Endodermal cell (in vitro differentiated cells): ENCODE measurements around the gene TRMT44. TPM values are rescaled to one million over a fixed set of nuclear protein-coding genes. Genes with fewer than 3 reads are reported as not detected.

Source experiments
- DNase-seq: peaks from one replicate; pipeline ENCODE4 v3.0.0-alpha.2; 2017
- H3K27ac ChIP-seq: 2 replicates; pipeline ENCODE4 v1.5.1; 2013; ENCODE audit warnings: mild to moderate bottlenecking, low read depth, low read length, moderate library complexity
- H3K27me3 ChIP-seq: 2 replicates; pipeline ENCODE4 v1.6.1; 2013; ENCODE audit warnings: mild to moderate bottlenecking, low read length, moderate library complexity; ENCODE audit not compliant: insufficient read depth, control insufficient read depth, poor library complexity, severe bottlenecking
- H3K36me3 ChIP-seq: 2 replicates; pipeline ENCODE4 v1.7.0; 2013; ENCODE audit warnings: mild to moderate bottlenecking, low read length, moderate library complexity; ENCODE audit not compliant: control insufficient read depth, insufficient read depth
- H3K4me1 ChIP-seq: one replicate; pipeline ENCODE4 v1.7.0; 2013; ENCODE audit warnings: low read length; ENCODE audit not compliant: control insufficient read depth, insufficient read depth
- H3K4me3 ChIP-seq: 2 replicates; pipeline ENCODE4 v1.5.1; 2013; ENCODE audit warnings: mild to moderate bottlenecking, low read length, moderate library complexity
- H3K9ac ChIP-seq: 2 replicates; pipeline ENCODE4 v1.6.1; 2013; ENCODE audit warnings: mild to moderate bottlenecking, low read length, moderate library complexity; ENCODE audit not compliant: poor library complexity, severe bottlenecking; ENCODE audit errors: extremely low read depth
- H3K9me3 ChIP-seq: 2 replicates; pipeline ENCODE4 v1.6.1; 2013; ENCODE audit warnings: mild to moderate bottlenecking, low read length, moderate library complexity; ENCODE audit not compliant: control insufficient read depth
- H3K27ac Mint-ChIP-seq: 2 replicates; pipeline ENCODE4 v1.8.0; 2020; ENCODE audit warnings: mixed read lengths
- H3K27me3 Mint-ChIP-seq: 2 replicates; pipeline ENCODE4 v1.8.0; 2021; ENCODE audit warnings: mild to moderate bottlenecking, mixed read lengths; ENCODE audit not compliant: insufficient read depth
- H3K36me3 Mint-ChIP-seq: 2 replicates; pipeline ENCODE4 v1.8.0; 2020; ENCODE audit warnings: low read depth, mixed read lengths
- H3K4me1 Mint-ChIP-seq: 2 replicates; pipeline ENCODE4 v1.8.0; 2020; ENCODE audit warnings: mixed read lengths
- H3K4me3 Mint-ChIP-seq: 2 replicates; pipeline ENCODE4 v1.8.0; 2020; ENCODE audit warnings: mild to moderate bottlenecking, moderate library complexity, mixed read lengths
- H3K9me3 Mint-ChIP-seq: 2 replicates; pipeline ENCODE4 v1.8.0; 2020; ENCODE audit warnings: mild to moderate bottlenecking, mixed read lengths
- WGBS, 2 experiments: methylation state at CpG; one replicate each; pipeline versions ENCODE4 v1.1.5 to v1.1.7; 2013; ENCODE audit warnings: missing lambda C conversion rate in 2 of 2, mixed read lengths in 1 of 2; ENCODE audit not compliant: insufficient coverage in 1 of 2, insufficient read length in 1 of 2; 5-methylcytosine and 5-hydroxymethylcytosine counted together
- total RNA-seq, 2 donors: library from RNA; stranded (reverse); fragmentation: NEBNext Ultra II Directional in 1 of 2; extraction: Animal tissue kit (Norgen Biotek cat#: 25700) in 1 of 2; gene quantifications; 2 replicates in 1 of 2; 3 replicates in 1 of 2; pipeline ENCODE4 v1.2.1, GENCODE V29; 2021
- TF ChIP-seq, protein P1 (sequence below): fragments of 200-600 bp; sonication (generic); conservative IDR thresholded peaks from 2 replicates; pipeline ENCODE4 v1.5.0; 2021; ENCODE audit warnings: antibody characterized with exemption, mild to moderate bottlenecking

Gene TRMT44
- total RNA-seq, 2 donors from 2014 or later = 45.9 to 114 TPM

DNA sequence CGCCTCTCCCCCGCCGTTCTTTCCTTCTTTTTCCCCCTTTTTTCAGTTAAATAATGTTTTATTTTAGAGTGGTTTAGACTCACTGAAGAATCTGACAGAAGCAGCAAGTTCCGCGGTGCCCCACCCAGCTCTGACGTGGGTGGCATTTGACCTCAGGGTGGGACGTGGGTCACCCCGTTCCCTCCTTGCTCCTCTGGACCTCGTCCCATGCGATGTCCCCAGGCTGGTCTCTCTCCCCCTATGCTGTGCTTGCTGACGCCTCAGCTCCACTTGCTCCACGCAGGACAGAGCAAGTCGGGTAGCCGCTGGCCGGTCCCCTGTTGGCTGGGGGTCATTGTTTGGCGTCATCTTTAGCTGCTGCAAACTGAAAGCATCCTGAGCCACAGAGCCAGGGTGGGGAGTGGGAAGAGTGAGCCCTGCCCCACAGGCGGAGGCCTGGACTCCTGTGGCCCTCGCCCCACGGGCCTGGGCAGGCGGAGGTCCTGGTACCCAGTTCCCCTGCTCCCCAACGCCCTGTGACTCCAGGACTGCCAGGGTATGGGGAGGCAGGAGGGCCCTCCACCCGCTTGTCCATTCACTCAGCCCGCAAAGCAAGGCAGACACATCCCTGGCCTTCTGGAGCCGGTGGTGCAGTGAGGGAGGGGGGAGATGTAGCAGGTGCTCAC, 30.8 kb downstream of the TRMT44 start:
- Mint-ChIP-seq H3K4me1 (peaks cover 4% of the 10 kb centered on the region), H3K27ac (no peak overlapping the region), H3K36me3 (peaks cover 48% of the 10 kb centered on the region), H3K4me3 (no peak overlapping the region), H3K9me3 (no peaks in the 10 kb centered on the region), H3K27me3 (no peaks in the 10 kb centered on the region)
- Histone ChIP-seq H3K36me3 (peaks cover 68% of the 10 kb centered on the region), H3K4me3 (no peak overlapping the region), H3K27ac (no peak overlapping the region), H3K9ac (no peak overlapping the region), H3K4me1 (no peaks in the 10 kb centered on the region), H3K9me3 (no peaks in the 10 kb centered on the region), H3K27me3 (no peaks in the 10 kb centered on the region)
- no peak for DNase-seq
- TF ChIP-seq, protein P1, sequence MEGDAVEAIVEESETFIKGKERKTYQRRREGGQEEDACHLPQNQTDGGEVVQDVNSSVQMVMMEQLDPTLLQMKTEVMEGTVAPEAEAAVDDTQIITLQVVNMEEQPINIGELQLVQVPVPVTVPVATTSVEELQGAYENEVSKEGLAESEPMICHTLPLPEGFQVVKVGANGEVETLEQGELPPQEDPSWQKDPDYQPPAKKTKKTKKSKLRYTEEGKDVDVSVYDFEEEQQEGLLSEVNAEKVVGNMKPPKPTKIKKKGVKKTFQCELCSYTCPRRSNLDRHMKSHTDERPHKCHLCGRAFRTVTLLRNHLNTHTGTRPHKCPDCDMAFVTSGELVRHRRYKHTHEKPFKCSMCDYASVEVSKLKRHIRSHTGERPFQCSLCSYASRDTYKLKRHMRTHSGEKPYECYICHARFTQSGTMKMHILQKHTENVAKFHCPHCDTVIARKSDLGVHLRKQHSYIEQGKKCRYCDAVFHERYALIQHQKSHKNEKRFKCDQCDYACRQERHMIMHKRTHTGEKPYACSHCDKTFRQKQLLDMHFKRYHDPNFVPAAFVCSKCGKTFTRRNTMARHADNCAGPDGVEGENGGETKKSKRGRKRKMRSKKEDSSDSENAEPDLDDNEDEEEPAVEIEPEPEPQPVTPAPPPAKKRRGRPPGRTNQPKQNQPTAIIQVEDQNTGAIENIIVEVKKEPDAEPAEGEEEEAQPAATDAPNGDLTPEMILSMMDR = no peak
- 90 to 98% methylated on average over 6 to 23 of the region's 24 CpGs for WGBS, 2 experiments

DNA sequence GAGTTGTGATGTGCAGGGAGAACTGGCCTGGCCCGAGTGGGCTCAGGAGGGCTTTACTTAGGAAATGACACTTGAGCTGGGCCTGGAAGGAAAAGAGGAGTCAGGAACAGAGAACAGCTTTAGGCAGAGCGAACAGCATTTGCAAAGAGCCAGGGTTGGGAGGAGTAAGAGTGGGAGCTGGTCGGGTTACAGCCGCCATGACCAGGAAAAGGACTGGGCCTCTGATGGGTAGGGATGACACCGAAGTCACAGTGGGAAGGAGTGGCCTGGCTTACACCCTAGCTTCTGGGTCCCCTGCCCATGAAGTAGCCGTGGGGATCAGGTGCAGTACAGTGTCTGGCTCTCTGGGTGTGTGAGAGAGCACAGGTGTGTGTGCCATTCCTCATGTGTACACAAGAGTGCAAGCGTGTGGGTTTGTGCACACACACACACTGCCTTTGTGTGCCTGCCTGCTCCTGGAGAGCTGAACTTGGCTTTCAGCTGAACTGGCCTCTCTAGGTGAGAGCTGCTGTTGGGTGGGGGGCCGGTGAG, 31.6 kb downstream of the TRMT44 start:
- no peaks in the 10 kb centered on the region for H3K9me3 Mint-ChIP-seq
- DNase-seq = peak; percentile 52
- no peak overlapping the region for H3K27ac ChIP-seq
- no peaks in the 10 kb centered on the region for H3K9me3 ChIP-seq
- H3K4me3 Mint-ChIP-seq = no peak overlapping the region
- H3K4me1 Mint-ChIP-seq = peaks cover 4% of the 10 kb centered on the region
- 89 to 90% methylated on average over 5 to 8 of the region's 8 CpGs for WGBS, 2 experiments
- TF ChIP-seq, protein P1 = no peak
- no peak overlapping the region for H3K4me3 ChIP-seq
- no peaks in the 10 kb centered on the region for H3K27me3 ChIP-seq
- H3K9ac ChIP-seq = no peak overlapping the region
- peaks cover 47% of the 10 kb centered on the region for H3K36me3 Mint-ChIP-seq
- H3K27me3 Mint-ChIP-seq = no peaks in the 10 kb centered on the region
- H3K4me1 ChIP-seq = no peaks in the 10 kb centered on the region
- H3K36me3 ChIP-seq = peaks cover 72% of the 10 kb centered on the region
- H3K27ac Mint-ChIP-seq = peak overlapping the region; percentile 64

DNA sequence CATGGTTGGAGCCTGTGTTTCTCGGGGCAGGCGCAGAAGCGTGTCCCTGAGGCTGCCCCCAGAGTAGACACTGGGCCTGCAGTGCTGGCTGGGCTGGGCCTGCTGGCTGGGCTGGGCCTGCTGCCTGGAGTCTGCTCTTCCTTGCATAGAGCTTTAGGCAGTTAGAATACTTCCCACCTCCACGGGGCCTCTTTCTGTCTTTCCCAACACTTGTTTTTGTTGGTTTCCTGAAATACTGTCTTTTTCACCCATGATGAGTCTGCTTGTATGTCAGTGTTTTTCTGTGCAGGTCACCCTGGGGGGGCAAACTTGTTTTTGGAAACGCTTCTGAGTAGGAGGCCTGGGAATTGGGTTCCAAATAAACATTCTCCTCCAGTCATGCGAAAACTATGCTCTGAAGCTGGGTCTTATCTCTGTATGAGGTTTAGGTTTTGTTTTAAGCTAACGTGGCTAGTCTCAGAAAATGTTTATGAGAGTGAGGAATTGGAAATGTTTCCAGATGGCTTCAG, 32.2 kb downstream of the TRMT44 start:
- WGBS, 2 experiments = 87 to 92% methylated on average over 5 to 7 of the region's 7 CpGs
- peak overlapping the region; percentile 64 for H3K27ac Mint-ChIP-seq
- H3K27ac ChIP-seq = no peak overlapping the region

More for the DNA sequence above, 32.2 kb downstream of the TRMT44 start:
- Histone ChIP-seq H3K4me1 (no peaks in the 10 kb centered on the region), H3K36me3 (peaks cover 68% of the 10 kb centered on the region), H3K27me3 (no peaks in the 10 kb centered on the region), H3K9me3 (no peaks in the 10 kb centered on the region), H3K4me3 (no peak overlapping the region), H3K9ac (no peak overlapping the region)
- Mint-ChIP-seq H3K4me1 (peaks cover 4% of the 10 kb centered on the region), H3K36me3 (peaks cover 46% of the 10 kb centered on the region), H3K4me3 (no peak overlapping the region), H3K9me3 (no peaks in the 10 kb centered on the region), H3K27me3 (no peaks in the 10 kb centered on the region)
- TF ChIP-seq, protein P1 = no peak
- peak; percentile 50 for DNase-seq
